ENCODE results near the gene NTM. TPM values are rescaled to one million over a fixed set of nuclear protein-coding genes. Genes with fewer than 3 reads are reported as not detected.

The NTM gene
- total and polyA plus RNA-seq, 8 donors: 0.04 to 4.4 (median 0.50) TPM

GRCh38 chr11:131629925-131630540 lies 259.6 kb downstream of the NTM start:
- intact Hi-C loops (cut with DNase I): no loop called here
- FAIRE-seq: no peak
- H3K4me1 ChIP-seq: no peaks in the 10 kb centered on the region
- H3K27me3 ChIP-seq: peaks cover 0 to 15% (median 0%) of the 10 kb centered on the region in 4 donors
- H3K27ac ChIP-seq: no peak overlapping the region
- H3K9me3 ChIP-seq: no peaks in the 10 kb centered on the region
- no peaks in the 10 kb centered on the region for H3K36me3 ChIP-seq
- 56 to 73% methylated on average over 5 of the region's 5 CpGs for WGBS, 2 donors
- no peak overlapping the region for H3K4me3 ChIP-seq
- ATAC-seq: no peak
- no peak for DNase-seq
- TF ChIP-seq, protein P1, sequence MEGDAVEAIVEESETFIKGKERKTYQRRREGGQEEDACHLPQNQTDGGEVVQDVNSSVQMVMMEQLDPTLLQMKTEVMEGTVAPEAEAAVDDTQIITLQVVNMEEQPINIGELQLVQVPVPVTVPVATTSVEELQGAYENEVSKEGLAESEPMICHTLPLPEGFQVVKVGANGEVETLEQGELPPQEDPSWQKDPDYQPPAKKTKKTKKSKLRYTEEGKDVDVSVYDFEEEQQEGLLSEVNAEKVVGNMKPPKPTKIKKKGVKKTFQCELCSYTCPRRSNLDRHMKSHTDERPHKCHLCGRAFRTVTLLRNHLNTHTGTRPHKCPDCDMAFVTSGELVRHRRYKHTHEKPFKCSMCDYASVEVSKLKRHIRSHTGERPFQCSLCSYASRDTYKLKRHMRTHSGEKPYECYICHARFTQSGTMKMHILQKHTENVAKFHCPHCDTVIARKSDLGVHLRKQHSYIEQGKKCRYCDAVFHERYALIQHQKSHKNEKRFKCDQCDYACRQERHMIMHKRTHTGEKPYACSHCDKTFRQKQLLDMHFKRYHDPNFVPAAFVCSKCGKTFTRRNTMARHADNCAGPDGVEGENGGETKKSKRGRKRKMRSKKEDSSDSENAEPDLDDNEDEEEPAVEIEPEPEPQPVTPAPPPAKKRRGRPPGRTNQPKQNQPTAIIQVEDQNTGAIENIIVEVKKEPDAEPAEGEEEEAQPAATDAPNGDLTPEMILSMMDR (IDR thresholded peaks at IDR 0.05): no peak

DNA sequence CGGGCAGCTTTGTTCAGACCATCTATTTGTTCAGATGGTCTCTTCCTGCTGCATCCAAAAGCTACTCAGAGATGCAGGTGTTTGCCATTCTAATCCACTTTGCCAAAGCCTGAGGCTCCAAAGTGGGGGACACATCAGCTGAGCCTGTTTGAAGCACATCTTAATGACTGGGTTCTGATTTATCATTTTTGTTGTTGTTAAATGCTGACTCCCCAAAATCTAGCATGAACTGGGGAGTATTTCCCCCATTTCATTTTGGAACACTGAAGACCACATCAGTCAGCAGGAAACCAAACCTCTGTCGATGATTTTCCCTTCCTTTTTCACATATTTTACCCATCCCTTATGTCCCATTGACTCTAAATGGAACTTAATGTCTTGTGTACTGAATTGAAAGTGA lies 262.6 kb downstream of the NTM start:
- Histone ChIP-seq H3K4me3 (no peak overlapping the region), H3K9me3 (no peaks in the 10 kb centered on the region), H3K27me3 (peaks cover 0 to 15% (median 0%) of the 10 kb centered on the region in 4 donors), H3K36me3 (no peaks in the 10 kb centered on the region), H3K27ac (no peak overlapping the region), H3K4me1 (no peaks in the 10 kb centered on the region)
- no peak for DNase-seq
- WGBS, 2 donors: 73 to 84% methylated on average over 2 of the region's 2 CpGs
- intact Hi-C loops (cut with DNase I): no loop called here
- no peak for ATAC-seq
- TF ChIP-seq, protein P1 (IDR thresholded peaks at IDR 0.05): no peak
- FAIRE-seq: no peak

DNA sequence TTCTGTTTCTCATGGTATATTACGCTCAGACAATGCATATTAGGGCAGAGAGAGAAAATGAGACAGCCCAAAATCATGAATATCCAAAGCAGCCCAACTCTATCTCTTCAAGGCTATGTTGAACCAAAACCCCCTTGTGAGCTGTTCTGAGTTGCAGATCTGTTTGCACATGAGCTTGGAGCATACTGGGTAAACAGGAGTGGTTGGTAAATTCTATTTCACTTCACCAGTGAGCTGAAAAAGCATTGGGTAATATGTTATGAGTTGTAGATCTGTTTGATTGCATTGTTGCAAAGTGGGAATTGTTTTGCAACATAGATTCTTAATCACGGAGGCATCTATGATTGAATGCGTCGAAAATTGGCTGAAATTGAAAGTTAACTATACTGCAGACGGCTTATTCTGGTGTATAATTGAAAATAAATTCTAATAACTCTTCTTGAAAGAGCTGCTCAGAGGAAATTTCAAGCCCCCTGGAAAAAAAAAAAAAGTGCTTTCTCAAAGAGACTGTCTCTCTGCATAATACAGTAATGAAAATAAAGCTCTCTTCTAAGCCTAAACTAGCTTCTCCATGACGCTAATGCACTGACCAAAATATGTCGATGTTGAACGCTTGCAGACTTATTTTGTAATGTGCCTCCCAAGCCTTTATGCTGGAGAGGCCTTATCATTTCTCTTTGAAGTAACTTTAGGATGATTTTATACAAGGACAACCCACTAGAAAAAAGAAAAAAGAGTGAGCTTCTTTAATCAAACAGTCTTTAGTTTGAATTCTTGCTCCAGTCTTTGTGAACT lies 263.7 kb downstream of the NTM start:
- no peak for FAIRE-seq
- Histone ChIP-seq H3K4me3 (no peak overlapping the region), H3K27me3 (peaks cover 0 to 15% (median 0%) of the 10 kb centered on the region in 4 donors), H3K4me1 (no peaks in the 10 kb centered on the region), H3K36me3 (no peaks in the 10 kb centered on the region), H3K27ac (no peak overlapping the region), H3K9me3 (no peaks in the 10 kb centered on the region)
- no peak for DNase-seq
- intact Hi-C loops (cut with DNase I): no loop called here
- TF ChIP-seq, protein P1 (IDR thresholded peaks at IDR 0.05): no peak
- 57 to 66% methylated on average over 8 of the region's 8 CpGs for whole genome bisulfite sequencing, 2 donors
- peak in 1 of 4 donors; percentile 45 for ATAC-seq

- WGBS, 2 donors: 70 to 80% methylated on average over 6 of the region's 6 CpGs
- H3K27me3 ChIP-seq: no peaks in the 10 kb centered on the region
- intact Hi-C loops (cut with DNase I): no loop called here
- TF ChIP-seq, protein P1 (IDR thresholded peaks at IDR 0.05): no peak
- H3K4me3 ChIP-seq: no peak overlapping the region
- H3K27ac ChIP-seq: no peak overlapping the region
- DNase-seq (no peak), FAIRE-seq (no peak), ATAC-seq (no peak)
- H3K4me1 ChIP-seq: no peaks in the 10 kb centered on the region
- no peaks in the 10 kb centered on the region for H3K9me3 ChIP-seq
- H3K36me3 ChIP-seq: no peaks in the 10 kb centered on the region
Measured at GRCh38 chr11:131637469-131638175, 267.2 kb downstream of the NTM start.
